Ishikawa (cell line): ENCODE data around the gene EFHD2.

Source experiments
- CEBPB ChIP-seq: IDR thresholded peaks from 2 replicates; pipeline ENCODE4 v1.6.1; 2012
- CREB1 ChIP-seq: IDR thresholded peaks from 2 replicates; pipeline ENCODE4 v1.6.1; 2012; ENCODE audit warnings: low read depth
- EGR1 ChIP-seq: IDR thresholded peaks from 2 replicates; pipeline ENCODE4 v1.6.1; 2012
- EP300 ChIP-seq: IDR thresholded peaks from 2 replicates; pipeline ENCODE4 v1.6.1; 2012; ENCODE audit warnings: borderline replicate concordance
- FOXM1 ChIP-seq: IDR thresholded peaks from 2 replicates; pipeline ENCODE4 v1.6.1; 2012; ENCODE audit warnings: low read depth, borderline replicate concordance
- NFIC ChIP-seq: IDR thresholded peaks from 2 replicates; pipeline ENCODE4 v1.6.1; 2012
- RAD21 ChIP-seq: IDR thresholded peaks from 2 replicates; pipeline ENCODE4 v1.6.1; 2012; ENCODE audit warnings: low read depth
- TAF1 ChIP-seq: IDR thresholded peaks from 2 replicates; pipeline ENCODE4 v1.6.1; 2012; ENCODE audit warnings: low read depth, mild to moderate bottlenecking
- TCF12 ChIP-seq: IDR thresholded peaks from 2 replicates; pipeline ENCODE4 v1.6.1; 2012; ENCODE audit warnings: low read depth
- TEAD4 ChIP-seq: IDR thresholded peaks from 2 replicates; pipeline ENCODE4 v1.6.1; 2012
- YY1 ChIP-seq: IDR thresholded peaks from 2 replicates; pipeline ENCODE4 v1.6.1; 2012; ENCODE audit warnings: low read depth
- ZBTB7A ChIP-seq: IDR thresholded peaks from 2 replicates; pipeline ENCODE4 v1.6.1; 2012; ENCODE audit warnings: low read depth
- TF ChIP-seq, protein P1 (sequence below): IDR thresholded peaks from 2 replicates; pipeline ENCODE4 v1.6.1; 2012
- TF ChIP-seq, protein P2 (sequence below): IDR thresholded peaks from 2 replicates; pipeline ENCODE4 v1.6.1; 2012
- TF ChIP-seq, protein P3 (sequence below): IDR thresholded peaks from 2 replicates; pipeline ENCODE4 v1.6.1; 2012; ENCODE audit warnings: low read depth, mild to moderate bottlenecking

EFHD2 gene

DNA sequence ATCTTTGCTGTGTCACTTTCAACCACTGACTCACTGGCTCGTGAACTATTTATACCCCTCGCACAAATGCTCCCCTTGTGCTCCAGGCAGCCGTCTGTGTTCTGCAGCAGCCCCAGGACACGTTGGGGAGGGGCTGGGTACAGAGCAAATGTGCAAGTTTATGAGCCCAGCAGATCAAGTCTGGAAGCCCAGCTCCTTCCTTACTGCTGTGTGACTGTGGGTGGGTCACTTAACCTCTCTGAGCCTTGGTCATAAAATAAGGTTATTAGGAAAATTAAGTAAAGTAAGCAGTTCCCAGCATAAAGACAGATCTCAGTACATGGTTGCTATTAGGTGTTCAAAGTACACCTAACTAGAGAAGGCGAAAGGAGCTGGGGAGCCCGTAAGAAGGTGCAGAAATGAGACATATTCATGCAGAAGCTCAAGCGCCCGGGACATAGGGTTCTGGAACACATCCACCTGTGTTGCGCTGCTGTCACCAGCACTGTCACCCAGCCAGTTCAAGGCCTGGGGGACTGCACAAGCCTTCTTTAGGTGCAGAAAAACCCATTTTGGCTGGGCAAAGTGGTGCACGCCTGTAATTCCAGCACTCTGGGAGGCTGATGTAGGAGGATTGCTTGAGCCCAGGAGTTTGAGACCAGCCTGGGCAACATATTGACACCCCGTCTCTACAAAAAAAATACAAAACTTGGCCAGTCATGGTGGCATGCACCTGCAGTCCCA, 13.8 kb downstream of the EFHD2 start:
- TF ChIP-seq YY1 = no peak
- TF ChIP-seq CREB1 = no peak
- no peak for TF ChIP-seq TCF12
- TF ChIP-seq, protein P1, sequence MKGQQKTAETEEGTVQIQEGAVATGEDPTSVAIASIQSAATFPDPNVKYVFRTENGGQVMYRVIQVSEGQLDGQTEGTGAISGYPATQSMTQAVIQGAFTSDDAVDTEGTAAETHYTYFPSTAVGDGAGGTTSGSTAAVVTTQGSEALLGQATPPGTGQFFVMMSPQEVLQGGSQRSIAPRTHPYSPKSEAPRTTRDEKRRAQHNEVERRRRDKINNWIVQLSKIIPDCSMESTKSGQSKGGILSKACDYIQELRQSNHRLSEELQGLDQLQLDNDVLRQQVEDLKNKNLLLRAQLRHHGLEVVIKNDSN = no peak
- TF ChIP-seq CEBPB = no peak
- no peak for TF ChIP-seq RAD21
- TF ChIP-seq, protein P2, sequence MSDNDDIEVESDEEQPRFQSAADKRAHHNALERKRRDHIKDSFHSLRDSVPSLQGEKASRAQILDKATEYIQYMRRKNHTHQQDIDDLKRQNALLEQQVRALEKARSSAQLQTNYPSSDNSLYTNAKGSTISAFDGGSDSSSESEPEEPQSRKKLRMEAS = no peak
- no peak for TF ChIP-seq FOXM1
- TF ChIP-seq EP300 = no peak
- no peak for TF ChIP-seq EGR1

DNA sequence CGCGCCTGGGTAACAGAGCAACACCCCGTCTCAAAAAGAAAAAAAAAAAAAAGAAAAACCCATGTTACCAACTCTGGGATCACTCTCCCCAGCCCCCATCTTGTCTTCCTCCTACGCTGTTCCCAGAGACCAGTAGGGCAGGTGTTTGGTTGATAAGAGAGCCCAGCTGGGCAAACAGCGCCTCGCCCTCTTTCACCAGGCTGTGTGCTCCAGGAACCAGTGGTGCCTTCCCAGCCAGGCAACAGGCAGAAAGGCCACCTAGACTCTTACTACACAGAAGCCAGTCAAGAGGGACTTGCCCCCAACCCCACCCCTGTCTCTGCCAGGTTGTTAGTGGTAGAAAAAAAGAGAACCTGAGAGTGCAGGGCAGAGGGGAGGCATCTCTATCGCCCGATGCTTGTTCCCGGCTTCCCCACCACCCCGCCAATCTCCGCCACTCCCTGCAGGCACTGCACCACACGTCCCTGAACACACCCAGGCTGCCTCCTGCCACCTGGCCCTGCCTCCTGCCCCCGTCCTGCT, 14.5 kb downstream of the EFHD2 start:
- TF ChIP-seq NFIC (no peak), TAF1 (no peak), EP300 (no peak), CREB1 (no peak), ZBTB7A (no peak), TCF12 (no peak), FOXM1 (no peak), CEBPB (no peak), RAD21 (no peak), EGR1 (no peak), TEAD4 (no peak), YY1 (no peak)
- TF ChIP-seq, protein P1 = no peak
- TF ChIP-seq, protein P3, sequence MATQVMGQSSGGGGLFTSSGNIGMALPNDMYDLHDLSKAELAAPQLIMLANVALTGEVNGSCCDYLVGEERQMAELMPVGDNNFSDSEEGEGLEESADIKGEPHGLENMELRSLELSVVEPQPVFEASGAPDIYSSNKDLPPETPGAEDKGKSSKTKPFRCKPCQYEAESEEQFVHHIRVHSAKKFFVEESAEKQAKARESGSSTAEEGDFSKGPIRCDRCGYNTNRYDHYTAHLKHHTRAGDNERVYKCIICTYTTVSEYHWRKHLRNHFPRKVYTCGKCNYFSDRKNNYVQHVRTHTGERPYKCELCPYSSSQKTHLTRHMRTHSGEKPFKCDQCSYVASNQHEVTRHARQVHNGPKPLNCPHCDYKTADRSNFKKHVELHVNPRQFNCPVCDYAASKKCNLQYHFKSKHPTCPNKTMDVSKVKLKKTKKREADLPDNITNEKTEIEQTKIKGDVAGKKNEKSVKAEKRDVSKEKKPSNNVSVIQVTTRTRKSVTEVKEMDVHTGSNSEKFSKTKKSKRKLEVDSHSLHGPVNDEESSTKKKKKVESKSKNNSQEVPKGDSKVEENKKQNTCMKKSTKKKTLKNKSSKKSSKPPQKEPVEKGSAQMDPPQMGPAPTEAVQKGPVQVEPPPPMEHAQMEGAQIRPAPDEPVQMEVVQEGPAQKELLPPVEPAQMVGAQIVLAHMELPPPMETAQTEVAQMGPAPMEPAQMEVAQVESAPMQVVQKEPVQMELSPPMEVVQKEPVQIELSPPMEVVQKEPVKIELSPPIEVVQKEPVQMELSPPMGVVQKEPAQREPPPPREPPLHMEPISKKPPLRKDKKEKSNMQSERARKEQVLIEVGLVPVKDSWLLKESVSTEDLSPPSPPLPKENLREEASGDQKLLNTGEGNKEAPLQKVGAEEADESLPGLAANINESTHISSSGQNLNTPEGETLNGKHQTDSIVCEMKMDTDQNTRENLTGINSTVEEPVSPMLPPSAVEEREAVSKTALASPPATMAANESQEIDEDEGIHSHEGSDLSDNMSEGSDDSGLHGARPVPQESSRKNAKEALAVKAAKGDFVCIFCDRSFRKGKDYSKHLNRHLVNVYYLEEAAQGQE = no peak
- TF ChIP-seq, protein P2 = no peak

DNA sequence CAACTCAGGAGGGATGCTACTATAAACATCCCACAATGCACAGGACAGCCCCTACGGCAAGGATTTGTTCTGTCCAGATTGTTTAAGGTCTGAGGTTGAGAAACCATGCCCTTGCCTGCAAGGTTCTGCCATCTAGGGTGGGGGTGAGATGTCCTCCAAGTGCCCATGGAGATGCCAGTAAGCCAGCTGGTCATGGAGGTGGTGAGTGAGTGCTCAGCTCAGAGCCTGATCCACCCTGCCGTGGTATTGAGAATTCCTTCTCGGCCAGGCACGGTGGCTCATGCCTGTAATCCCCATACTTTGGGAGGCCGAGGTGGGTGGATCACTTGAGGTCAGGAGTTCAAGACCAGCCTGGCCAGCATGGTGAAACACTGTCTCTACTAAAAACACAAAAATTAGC, 15.3 kb downstream of the EFHD2 start:
- no peak for TF ChIP-seq EGR1
- no peak for TF ChIP-seq EP300
- TF ChIP-seq RAD21 = no peak
- no peak for TF ChIP-seq ZBTB7A
- TF ChIP-seq, protein P1 = no peak
- TF ChIP-seq TEAD4 = no peak
- TF ChIP-seq FOXM1 = no peak
- TF ChIP-seq, protein P2 = no peak
- no peak for TF ChIP-seq TAF1
- no peak for TF ChIP-seq NFIC
- TF ChIP-seq CEBPB = no peak
- TF ChIP-seq YY1 = no peak
- TF ChIP-seq TCF12 = no peak
- TF ChIP-seq, protein P3 = no peak
- no peak for TF ChIP-seq CREB1

DNA sequence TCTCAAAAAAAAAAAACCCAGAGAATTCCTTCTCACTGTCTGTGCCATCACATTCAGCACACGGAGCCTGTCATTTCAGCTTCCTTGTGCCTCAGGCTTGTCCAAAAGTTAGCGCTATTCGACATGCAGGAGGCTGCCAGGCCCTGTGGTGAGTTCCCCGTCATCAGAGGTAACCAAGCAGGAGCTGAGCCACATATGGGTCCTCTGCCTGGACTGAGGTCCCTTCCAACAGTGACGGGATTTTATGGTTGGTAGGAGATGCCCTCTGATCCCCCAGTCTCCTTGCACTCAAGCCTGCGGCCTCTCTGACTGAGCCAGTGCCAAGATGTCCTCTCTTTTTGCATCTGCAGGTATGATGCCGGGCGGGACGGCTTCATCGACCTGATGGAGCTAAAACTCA, 15.8 kb downstream of the EFHD2 start:
- TF ChIP-seq NFIC (no peak), CEBPB (no peak), TAF1 (no peak), FOXM1 (no peak), TEAD4 (no peak), TCF12 (no peak), EP300 (no peak), YY1 (no peak)
- TF ChIP-seq, protein P3 = no peak
